ENCODE results near the gene TBC1D5.

TBC1D5 gene

DNA sequence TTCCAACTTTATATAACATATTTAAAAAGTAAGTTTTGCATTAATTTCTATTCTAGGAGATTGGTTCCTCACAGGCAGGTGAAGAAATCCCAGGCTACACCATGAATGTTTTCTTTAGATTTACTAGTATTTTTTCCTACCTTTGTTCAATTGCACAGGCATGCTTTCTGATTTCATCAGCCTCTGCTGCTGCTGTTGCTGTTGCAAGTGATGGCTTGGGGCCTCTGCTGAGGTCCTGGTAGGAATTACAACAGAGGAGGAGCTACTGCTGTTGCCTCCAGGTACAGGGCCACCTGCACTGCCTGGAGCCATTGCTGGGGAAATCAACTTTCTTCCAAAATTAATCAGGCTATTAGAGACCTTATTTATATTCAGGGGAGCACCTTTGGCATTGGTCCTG is 504.4 kb downstream of the TBC1D5 start:
- Histone ChIP-seq H3K9ac (ENCODE audit: low read depth in 1 of 2, low read length in 2 of 2) (no peak overlapping the region), H3K4me3 (ENCODE audit: low read length in 2 of 2) (no peak overlapping the region), H3K27ac (ENCODE audit: low read depth in 2 of 2, low read length in 2 of 2) (no peak overlapping the region), H3K36me3 (ENCODE audit: control insufficient read depth in 2 of 2, insufficient read depth in 2 of 2, low read length in 2 of 2) (peaks cover 0 to 5% of the 10 kb centered on the region in 2 donors), H3K9me3 (ENCODE audit: control insufficient read depth in 2 of 2, low read length in 2 of 2) (no peaks in the 10 kb centered on the region), H3K4me1 (ENCODE audit: control insufficient read depth in 2 of 2, insufficient read depth in 2 of 2, low read length in 2 of 2) (no peaks in the 10 kb centered on the region), H3K27me3 (ENCODE audit: control insufficient read depth in 2 of 2, insufficient read depth in 2 of 2, low read length in 2 of 2) (no peaks in the 10 kb centered on the region)

DNA sequence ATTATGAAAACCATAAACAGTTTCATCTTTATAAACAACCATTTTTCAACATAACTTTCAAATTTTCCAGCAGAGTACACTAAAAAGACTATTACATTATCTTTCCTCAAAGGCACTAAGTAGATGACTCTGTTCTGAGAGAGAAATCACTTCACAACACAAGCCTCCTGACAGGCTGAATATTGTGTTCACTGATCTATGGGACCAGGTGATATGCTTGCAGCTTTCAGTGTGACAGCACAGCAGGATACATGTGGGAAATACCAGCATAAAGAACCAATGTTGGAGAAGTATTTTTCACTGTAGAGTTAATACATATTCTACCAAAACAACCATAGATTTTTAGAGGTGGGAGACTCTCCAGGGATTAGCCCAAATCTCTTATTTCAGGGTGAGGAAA is 507.1 kb downstream of the TBC1D5 start:
- H3K27ac ChIP-seq (ENCODE audit: low read depth in 2 of 2, low read length in 2 of 2), result no peak overlapping the region
- no peaks in the 10 kb centered on the region for H3K27me3 ChIP-seq (ENCODE audit: control insufficient read depth in 2 of 2, insufficient read depth in 2 of 2, low read length in 2 of 2)
- H3K4me1 ChIP-seq (ENCODE audit: control insufficient read depth in 2 of 2, insufficient read depth in 2 of 2, low read length in 2 of 2), result no peaks in the 10 kb centered on the region
- no peak overlapping the region for H3K4me3 ChIP-seq (ENCODE audit: low read length in 2 of 2)
- H3K36me3 ChIP-seq (ENCODE audit: control insufficient read depth in 2 of 2, insufficient read depth in 2 of 2, low read length in 2 of 2), result peaks cover 0 to 5% of the 10 kb centered on the region in 2 donors
- no peaks in the 10 kb centered on the region for H3K9me3 ChIP-seq (ENCODE audit: control insufficient read depth in 2 of 2, low read length in 2 of 2)
- H3K9ac ChIP-seq (ENCODE audit: low read depth in 1 of 2, low read length in 2 of 2), result no peak overlapping the region

DNA sequence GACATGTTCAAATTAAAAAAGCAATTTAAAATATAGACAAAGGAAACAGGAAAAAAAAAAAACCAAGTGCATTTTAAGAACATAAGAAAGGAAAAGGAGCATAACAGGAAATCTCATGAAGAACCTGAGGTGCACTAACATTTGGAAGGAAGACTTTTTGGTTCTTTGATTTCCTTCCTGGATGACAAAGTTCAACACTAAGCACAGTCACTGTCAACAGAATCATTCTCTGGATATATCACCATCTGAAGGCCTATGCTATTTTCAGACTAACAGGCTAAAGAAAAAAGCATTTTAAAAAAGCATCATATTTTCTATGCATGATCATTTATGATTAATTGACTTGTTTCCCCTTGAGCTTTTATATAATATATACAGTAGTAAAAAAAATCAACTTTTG is 508.0 kb downstream of the TBC1D5 start:
- no peaks in the 10 kb centered on the region for H3K4me1 ChIP-seq (ENCODE audit: control insufficient read depth in 2 of 2, insufficient read depth in 2 of 2, low read length in 2 of 2)
- H3K27me3 ChIP-seq (ENCODE audit: control insufficient read depth in 2 of 2, insufficient read depth in 2 of 2, low read length in 2 of 2), result no peaks in the 10 kb centered on the region
- H3K27ac ChIP-seq (ENCODE audit: low read depth in 2 of 2, low read length in 2 of 2), result no peak overlapping the region
- peaks cover 0 to 5% of the 10 kb centered on the region in 2 donors for H3K36me3 ChIP-seq (ENCODE audit: control insufficient read depth in 2 of 2, insufficient read depth in 2 of 2, low read length in 2 of 2)
- H3K9ac ChIP-seq (ENCODE audit: low read depth in 1 of 2, low read length in 2 of 2), result no peak overlapping the region
- H3K9me3 ChIP-seq (ENCODE audit: control insufficient read depth in 2 of 2, low read length in 2 of 2), result no peaks in the 10 kb centered on the region
- H3K4me3 ChIP-seq (ENCODE audit: low read length in 2 of 2), result no peak overlapping the region

DNA sequence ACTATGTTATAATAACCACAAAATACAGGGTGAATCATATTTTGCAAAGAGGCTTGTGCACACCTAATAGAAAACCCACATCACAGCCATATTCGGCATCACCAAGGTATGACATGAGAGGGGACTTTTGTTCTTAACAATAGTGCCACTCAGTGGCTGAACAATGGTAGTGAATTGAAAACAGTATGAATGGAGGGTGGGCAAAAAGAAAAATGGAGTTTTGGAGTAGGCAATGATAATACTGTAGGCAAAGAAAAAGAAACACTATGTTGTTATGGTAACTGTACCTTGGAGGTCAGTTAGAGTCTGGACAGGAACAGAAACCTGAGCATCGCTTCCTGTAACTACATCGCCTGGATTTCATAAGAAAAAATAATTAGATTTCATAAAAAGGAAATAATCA is 509.0 kb downstream of the TBC1D5 start:
- H3K9me3 ChIP-seq (ENCODE audit: control insufficient read depth in 2 of 2, low read length in 2 of 2), result no peaks in the 10 kb centered on the region
- no peak overlapping the region for H3K4me3 ChIP-seq (ENCODE audit: low read length in 2 of 2)
- no peaks in the 10 kb centered on the region for H3K27me3 ChIP-seq (ENCODE audit: control insufficient read depth in 2 of 2, insufficient read depth in 2 of 2, low read length in 2 of 2)
- peaks cover 0 to 5% of the 10 kb centered on the region in 2 donors for H3K36me3 ChIP-seq (ENCODE audit: control insufficient read depth in 2 of 2, insufficient read depth in 2 of 2, low read length in 2 of 2)
- H3K4me1 ChIP-seq (ENCODE audit: control insufficient read depth in 2 of 2, insufficient read depth in 2 of 2, low read length in 2 of 2), result no peaks in the 10 kb centered on the region
- H3K27ac ChIP-seq (ENCODE audit: low read depth in 2 of 2, low read length in 2 of 2), result no peak overlapping the region
- H3K9ac ChIP-seq (ENCODE audit: low read depth in 1 of 2, low read length in 2 of 2), result no peak overlapping the region

GRCh38 chr3:17232442-17232841 is 510.0 kb downstream of the TBC1D5 start:
- H3K9me3 ChIP-seq (ENCODE audit: control insufficient read depth in 2 of 2, low read length in 2 of 2), result no peaks in the 10 kb centered on the region
- no peak overlapping the region for H3K4me3 ChIP-seq (ENCODE audit: low read length in 2 of 2)
- H3K9ac ChIP-seq (ENCODE audit: low read depth in 1 of 2, low read length in 2 of 2), result no peak overlapping the region
- no peak overlapping the region for H3K27ac ChIP-seq (ENCODE audit: low read depth in 2 of 2, low read length in 2 of 2)
- H3K36me3 ChIP-seq (ENCODE audit: control insufficient read depth in 2 of 2, insufficient read depth in 2 of 2, low read length in 2 of 2), result peaks cover 0 to 5% of the 10 kb centered on the region in 2 donors
- H3K4me1 ChIP-seq (ENCODE audit: control insufficient read depth in 2 of 2, insufficient read depth in 2 of 2, low read length in 2 of 2), result no peaks in the 10 kb centered on the region
- H3K27me3 ChIP-seq (ENCODE audit: control insufficient read depth in 2 of 2, insufficient read depth in 2 of 2, low read length in 2 of 2), result no peaks in the 10 kb centered on the region

GRCh38 chr3:17231537-17232261 is 510.7 kb downstream of the TBC1D5 start:
- Histone ChIP-seq H3K4me1 (ENCODE audit: control insufficient read depth in 2 of 2, insufficient read depth in 2 of 2, low read length in 2 of 2) (no peaks in the 10 kb centered on the region), H3K4me3 (ENCODE audit: low read length in 2 of 2) (no peak overlapping the region), H3K27ac (ENCODE audit: low read depth in 2 of 2, low read length in 2 of 2) (no peak overlapping the region), H3K9ac (ENCODE audit: low read depth in 1 of 2, low read length in 2 of 2) (no peak overlapping the region), H3K27me3 (ENCODE audit: control insufficient read depth in 2 of 2, insufficient read depth in 2 of 2, low read length in 2 of 2) (no peaks in the 10 kb centered on the region), H3K36me3 (ENCODE audit: control insufficient read depth in 2 of 2, insufficient read depth in 2 of 2, low read length in 2 of 2) (no peaks in the 10 kb centered on the region), H3K9me3 (ENCODE audit: control insufficient read depth in 2 of 2, low read length in 2 of 2) (no peaks in the 10 kb centered on the region)

DNA sequence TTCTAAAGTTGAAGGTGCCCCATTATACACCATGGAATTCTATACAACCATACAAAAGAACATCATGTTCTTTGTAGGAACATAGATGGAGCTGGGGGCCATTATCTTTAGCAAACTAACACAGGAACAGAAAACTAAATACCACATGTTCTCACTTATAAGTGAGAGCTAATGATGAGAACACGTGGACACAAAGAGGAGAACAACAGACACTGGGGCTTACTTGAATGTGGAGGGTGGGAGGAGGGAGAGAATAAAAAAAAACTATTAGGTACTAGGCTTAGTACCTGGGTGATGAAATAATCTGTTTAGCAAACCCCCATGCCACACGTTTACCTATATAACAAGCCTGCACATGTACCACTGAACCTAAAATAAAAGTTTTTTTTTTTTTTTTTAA is 515.0 kb downstream of the TBC1D5 start:
- H3K4me3 ChIP-seq (ENCODE audit: low read length in 2 of 2), result no peak overlapping the region

DNA sequence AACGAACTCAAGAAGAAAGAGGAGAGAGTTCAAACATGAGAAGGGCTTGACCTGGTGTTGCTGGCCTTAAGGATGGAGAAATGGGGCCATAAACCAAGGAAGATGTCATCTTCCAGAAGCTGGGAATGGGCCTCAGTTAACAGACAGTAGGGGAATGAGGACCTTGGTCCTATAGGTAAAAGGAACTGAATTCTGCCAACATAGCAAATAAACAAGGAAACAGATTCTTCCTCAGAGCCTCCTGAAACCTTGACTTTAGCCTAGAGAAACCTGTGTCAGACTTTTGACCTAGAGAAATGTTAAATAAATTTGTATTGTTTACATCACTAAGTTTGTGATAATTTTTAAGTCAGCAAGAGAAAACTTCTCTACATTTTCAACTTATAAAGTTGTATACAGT is 520.9 kb downstream of the TBC1D5 start:
- Histone ChIP-seq H3K27ac (ENCODE audit: low read depth in 2 of 2, low read length in 2 of 2) (no peak overlapping the region), H3K9ac (ENCODE audit: low read depth in 1 of 2, low read length in 2 of 2) (no peak overlapping the region), H3K27me3 (ENCODE audit: control insufficient read depth in 2 of 2, insufficient read depth in 2 of 2, low read length in 2 of 2) (no peaks in the 10 kb centered on the region), H3K36me3 (ENCODE audit: control insufficient read depth in 2 of 2, insufficient read depth in 2 of 2, low read length in 2 of 2) (no peaks in the 10 kb centered on the region), H3K9me3 (ENCODE audit: control insufficient read depth in 2 of 2, low read length in 2 of 2) (no peaks in the 10 kb centered on the region), H3K4me3 (ENCODE audit: low read length in 2 of 2) (no peak overlapping the region), H3K4me1 (ENCODE audit: control insufficient read depth in 2 of 2, insufficient read depth in 2 of 2, low read length in 2 of 2) (no peaks in the 10 kb centered on the region)

More for the DNA sequence above, 515.0 kb downstream of the TBC1D5 start:
- Histone ChIP-seq H3K9ac (ENCODE audit: low read depth in 1 of 2, low read length in 2 of 2) (no peak overlapping the region), H3K9me3 (ENCODE audit: control insufficient read depth in 2 of 2, low read length in 2 of 2) (no peaks in the 10 kb centered on the region), H3K36me3 (ENCODE audit: control insufficient read depth in 2 of 2, insufficient read depth in 2 of 2, low read length in 2 of 2) (no peaks in the 10 kb centered on the region), H3K27ac (ENCODE audit: low read depth in 2 of 2, low read length in 2 of 2) (no peak overlapping the region), H3K4me1 (ENCODE audit: control insufficient read depth in 2 of 2, insufficient read depth in 2 of 2, low read length in 2 of 2) (no peaks in the 10 kb centered on the region), H3K27me3 (ENCODE audit: control insufficient read depth in 2 of 2, insufficient read depth in 2 of 2, low read length in 2 of 2) (no peaks in the 10 kb centered on the region)

DNA sequence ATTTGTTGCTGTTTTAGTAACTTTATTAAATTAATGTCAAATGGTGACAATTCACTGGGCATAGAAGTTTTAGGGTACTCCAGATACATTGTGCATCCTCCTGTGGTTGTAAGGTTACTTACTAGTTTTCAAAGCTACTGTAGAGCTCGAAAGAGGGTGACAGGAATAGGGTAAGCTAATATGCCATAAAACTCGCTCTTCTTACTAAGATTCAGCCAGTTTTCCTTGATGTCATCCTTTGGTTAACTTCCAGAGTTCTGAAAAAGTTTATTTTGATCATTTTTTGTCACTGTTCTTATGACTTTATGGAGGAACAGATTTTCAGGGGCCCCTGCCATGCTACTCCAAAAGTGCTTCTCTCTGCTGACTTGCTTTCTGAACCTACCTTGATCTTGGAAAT is 522.8 kb downstream of the TBC1D5 start:
- no peaks in the 10 kb centered on the region for H3K9me3 ChIP-seq (ENCODE audit: control insufficient read depth in 2 of 2, low read length in 2 of 2)
- no peaks in the 10 kb centered on the region for H3K36me3 ChIP-seq (ENCODE audit: control insufficient read depth in 2 of 2, insufficient read depth in 2 of 2, low read length in 2 of 2)
- no peaks in the 10 kb centered on the region for H3K27me3 ChIP-seq (ENCODE audit: control insufficient read depth in 2 of 2, insufficient read depth in 2 of 2, low read length in 2 of 2)
- no peaks in the 10 kb centered on the region for H3K4me1 ChIP-seq (ENCODE audit: control insufficient read depth in 2 of 2, insufficient read depth in 2 of 2, low read length in 2 of 2)
- no peak overlapping the region for H3K9ac ChIP-seq (ENCODE audit: low read depth in 1 of 2, low read length in 2 of 2)
- no peak overlapping the region for H3K27ac ChIP-seq (ENCODE audit: low read depth in 2 of 2, low read length in 2 of 2)
- no peak overlapping the region for H3K4me3 ChIP-seq (ENCODE audit: low read length in 2 of 2)

- Histone ChIP-seq H3K9ac (ENCODE audit: low read depth in 1 of 2, low read length in 2 of 2) (no peak overlapping the region), H3K9me3 (ENCODE audit: control insufficient read depth in 2 of 2, low read length in 2 of 2) (no peaks in the 10 kb centered on the region), H3K27me3 (ENCODE audit: control insufficient read depth in 2 of 2, insufficient read depth in 2 of 2, low read length in 2 of 2) (no peaks in the 10 kb centered on the region), H3K27ac (ENCODE audit: low read depth in 2 of 2, low read length in 2 of 2) (no peak overlapping the region), H3K4me3 (ENCODE audit: low read length in 2 of 2) (no peak overlapping the region), H3K36me3 (ENCODE audit: control insufficient read depth in 2 of 2, insufficient read depth in 2 of 2, low read length in 2 of 2) (no peaks in the 10 kb centered on the region), H3K4me1 (ENCODE audit: control insufficient read depth in 2 of 2, insufficient read depth in 2 of 2, low read length in 2 of 2) (no peaks in the 10 kb centered on the region)
Observed at GRCh38 chr3:17218587-17218986, 523.8 kb downstream of the TBC1D5 start.

All from mucosa of rectum (tissue), 2 donors.